Psoas muscle (tissue), 8 donors: Measurements from ENCODE around the gene AVPI1. TPM values are rescaled to one million over a fixed set of nuclear protein-coding genes. Genes with fewer than 3 reads are reported as not detected.
"Not testable (repeated sequence)": the region's sequence is repeated elsewhere in the genome, so short reads cannot be mapped to it uniquely, and the experiment has no call there.

Source experiments
- ATAC-seq, 4 donors: fragments of 200-7000 bp; cut with Tn5 transposase; one replicate each; pipeline ENCODE4 v1.9.1; 2020; ENCODE audit warnings: moderate library complexity in 3 of 4, mild to moderate bottlenecking in 2 of 4
- DNase-seq, 2 donors: peaks; one replicate each; pipeline ENCODE4 v3.0.0-alpha.2; 2020
- H3K27ac ChIP-seq: fragments of 200-600 bp; one replicate; pipeline ENCODE4 v1.8.0; 2022
- H3K27me3 ChIP-seq, 3 donors: fragments of 200-600 bp in 1 of 3; one replicate each; pipeline versions ENCODE4 v1.6.1 to v1.8.0; 2013 to 2022; ENCODE audit warnings: low read length in 2 of 3, mild to moderate bottlenecking in 2 of 3, moderate library complexity in 1 of 3; ENCODE audit not compliant: insufficient read depth in 3 of 3
- H3K36me3 ChIP-seq, 2 donors: fragments of 200-600 bp in 1 of 2; one replicate each; pipeline versions ENCODE4 v1.6.1 to v1.8.0; 2013 to 2022; ENCODE audit warnings: low read depth in 1 of 2, mild to moderate bottlenecking in 1 of 2, moderate library complexity in 1 of 2; ENCODE audit not compliant: insufficient read depth in 1 of 2
- H3K4me1 ChIP-seq: fragments of 200-600 bp; one replicate; pipeline ENCODE4 v1.8.0; 2022
- H3K4me3 ChIP-seq: fragments of 200-600 bp; one replicate; pipeline ENCODE4 v1.8.0; 2022; ENCODE audit warnings: mild to moderate bottlenecking
- H3K9me3 ChIP-seq: fragments of 200-600 bp; one replicate; pipeline ENCODE4 v1.8.0; 2022
- WGBS, 3 donors: extraction: QIAGEN DNeasy Blood & Tissue Kit; methylation state at CpG; one replicate each; pipeline versions ENCODE4 v1.1.6 to v1.1.7; 2013; 5-methylcytosine and 5-hydroxymethylcytosine counted together
- intact Hi-C, 2 donors: fragments of 100-400 bp; cut with DNase I; formaldehyde crosslinking; loops; one replicate each; pipeline versions ENCODE4 v1.11.0 to v1.14.2; 2022
- polyA plus RNA-seq, 3 donors: library from polyadenylated mRNA; stranded (reverse); fragments of 200-250 nt; gene quantifications; one replicate each; pipeline ENCODE4 v1.2.3, GENCODE V29; 2013
- total RNA-seq, 4 donors: library from RNA; stranded (reverse); fragmentation: NEBNext Ultra II Directional in 2 of 4; extraction: Animal tissue kit (Norgen Biotek cat#: 25700) in 2 of 4; gene quantifications; one replicate each; pipeline versions ENCODE4 v1.2.1 to v1.2.4, GENCODE V29; 2021 to 2023
- TF ChIP-seq, protein P1 (sequence below): fragments of 200-600 bp; IDR thresholded peaks from one replicate; pipeline ENCODE4 v1.8.0; 2022; ENCODE audit warnings: antibody characterized with exemption
- donor health status: healthy with polysubstance abuse.
- donor health status: DM: no; HTN: no; CAD: no; lungs with moderate emphysema.
- donor health status: Bipolar disorder and iron deficiency.
- donor health status: healthy.
- donor health status: DM: yes; HTN: yes; CAD: no.
- donor health status: DM: no; HTN: no; CAD: no.
- donor health status: DM: no; HTN: no; CAD: no.
- donor health status: DM: yes; HTN: yes; CAD: no.

The AVPI1 gene
- total and polyA plus RNA-seq, 7 donors = 3.6 to 56.9 (median 5.6) TPM

DNA sequence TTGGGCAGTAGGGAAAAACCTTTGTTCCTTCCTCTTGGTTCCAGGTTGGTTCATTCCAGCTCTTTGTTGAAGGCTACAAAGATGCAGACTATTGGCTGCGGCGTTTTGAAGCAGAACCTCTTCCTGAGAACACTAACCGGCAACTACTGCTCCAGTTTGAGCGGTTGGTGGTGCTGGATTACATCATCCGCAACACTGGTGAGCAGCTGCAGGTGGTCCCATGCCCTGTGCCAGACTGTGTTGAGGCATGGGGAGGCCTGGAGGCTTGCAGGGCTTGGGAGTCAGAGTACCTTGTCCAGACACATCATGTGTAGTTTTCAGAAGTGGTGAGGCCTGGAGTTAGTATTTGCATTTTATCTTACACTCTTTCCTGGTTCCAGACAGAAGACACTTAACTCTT is 30.3 kb downstream of the AVPI1 start:
- Histone ChIP-seq H3K27me3 (no peaks in the 10 kb centered on the region), H3K27ac (no peak overlapping the region), H3K4me1 (no peaks in the 10 kb centered on the region), H3K9me3 (no peaks in the 10 kb centered on the region), H3K36me3 (peaks cover 13 to 81% of the 10 kb centered on the region in 2 donors), H3K4me3 (no peak overlapping the region)
- TF ChIP-seq, protein P1, sequence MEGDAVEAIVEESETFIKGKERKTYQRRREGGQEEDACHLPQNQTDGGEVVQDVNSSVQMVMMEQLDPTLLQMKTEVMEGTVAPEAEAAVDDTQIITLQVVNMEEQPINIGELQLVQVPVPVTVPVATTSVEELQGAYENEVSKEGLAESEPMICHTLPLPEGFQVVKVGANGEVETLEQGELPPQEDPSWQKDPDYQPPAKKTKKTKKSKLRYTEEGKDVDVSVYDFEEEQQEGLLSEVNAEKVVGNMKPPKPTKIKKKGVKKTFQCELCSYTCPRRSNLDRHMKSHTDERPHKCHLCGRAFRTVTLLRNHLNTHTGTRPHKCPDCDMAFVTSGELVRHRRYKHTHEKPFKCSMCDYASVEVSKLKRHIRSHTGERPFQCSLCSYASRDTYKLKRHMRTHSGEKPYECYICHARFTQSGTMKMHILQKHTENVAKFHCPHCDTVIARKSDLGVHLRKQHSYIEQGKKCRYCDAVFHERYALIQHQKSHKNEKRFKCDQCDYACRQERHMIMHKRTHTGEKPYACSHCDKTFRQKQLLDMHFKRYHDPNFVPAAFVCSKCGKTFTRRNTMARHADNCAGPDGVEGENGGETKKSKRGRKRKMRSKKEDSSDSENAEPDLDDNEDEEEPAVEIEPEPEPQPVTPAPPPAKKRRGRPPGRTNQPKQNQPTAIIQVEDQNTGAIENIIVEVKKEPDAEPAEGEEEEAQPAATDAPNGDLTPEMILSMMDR = no peak
- intact Hi-C loops = no loop called here
- no peak for DNase-seq
- ATAC-seq = no peak
- 72 to 89% (median 77%) methylated on average over 5 of the region's 5 CpGs for whole genome bisulfite sequencing, 3 donors

DNA sequence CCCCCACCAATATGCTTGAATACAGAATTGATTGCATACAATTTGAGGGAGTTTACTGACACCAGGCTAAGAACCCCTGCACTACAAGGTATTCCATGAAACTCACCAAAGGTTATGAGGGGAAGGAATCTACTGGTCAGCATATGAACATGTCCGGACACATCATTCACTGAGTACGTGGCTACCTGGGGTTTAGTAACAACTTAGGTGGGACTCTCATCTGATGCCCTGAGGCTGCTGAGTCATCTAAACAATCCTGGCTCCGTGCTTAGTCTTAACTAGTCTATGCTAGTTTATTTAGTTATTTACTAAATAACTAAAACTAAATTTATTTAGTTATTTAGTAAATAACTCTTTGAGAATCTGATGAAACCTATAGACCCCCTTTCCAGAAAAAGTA is 35.3 kb downstream of the AVPI1 start:
- ATAC-seq = no peak
- 94 to 96% (median 95%) methylated on average over 3 of the region's 3 CpGs for WGBS, 3 donors
- H3K4me1 ChIP-seq = peaks cover 28% of the 10 kb centered on the region
- H3K9me3 ChIP-seq = no peaks in the 10 kb centered on the region
- no peak overlapping the region for H3K4me3 ChIP-seq
- no peak overlapping the region for H3K27ac ChIP-seq
- H3K36me3 ChIP-seq = peaks cover 17 to 64% of the 10 kb centered on the region in 2 donors
- intact Hi-C loops = no loop called here
- DNase-seq = no peak
- no peaks in the 10 kb centered on the region for H3K27me3 ChIP-seq
- TF ChIP-seq, protein P1 = no peak

DNA sequence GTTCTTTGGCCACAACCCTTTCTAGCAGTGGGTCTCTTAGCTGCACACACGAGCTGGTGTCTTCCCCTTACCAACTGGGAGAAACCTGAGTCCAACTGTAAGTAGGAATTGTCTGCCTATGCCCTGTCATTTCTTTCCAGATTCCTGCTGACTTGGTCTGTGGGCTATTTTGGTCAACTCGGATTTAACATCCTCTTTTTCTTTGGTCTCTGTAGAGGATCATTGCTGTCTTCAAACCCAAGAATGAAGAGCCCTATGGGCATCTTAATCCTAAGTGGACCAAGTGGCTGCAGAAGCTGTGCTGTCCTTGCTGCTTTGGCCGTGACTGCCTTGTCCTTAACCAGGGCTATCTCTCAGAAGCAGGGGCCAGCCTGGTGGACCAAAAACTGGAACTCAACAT is 36.3 kb downstream of the AVPI1 start:
- Histone ChIP-seq H3K9me3 (no peaks in the 10 kb centered on the region), H3K4me3 (no peak overlapping the region), H3K27me3 (no peaks in the 10 kb centered on the region), H3K4me1 (peaks cover 28% of the 10 kb centered on the region), H3K27ac (no peak overlapping the region), H3K36me3 (peaks cover 14 to 64% of the 10 kb centered on the region in 2 donors)
- whole genome bisulfite sequencing, 3 donors = 87 to 92% (median 89%) methylated on average over 3 of the region's 3 CpGs
- DNase-seq = no peak
- intact Hi-C loops = no loop called here
- ATAC-seq = no peak
- TF ChIP-seq, protein P1 = no peak

DNA sequence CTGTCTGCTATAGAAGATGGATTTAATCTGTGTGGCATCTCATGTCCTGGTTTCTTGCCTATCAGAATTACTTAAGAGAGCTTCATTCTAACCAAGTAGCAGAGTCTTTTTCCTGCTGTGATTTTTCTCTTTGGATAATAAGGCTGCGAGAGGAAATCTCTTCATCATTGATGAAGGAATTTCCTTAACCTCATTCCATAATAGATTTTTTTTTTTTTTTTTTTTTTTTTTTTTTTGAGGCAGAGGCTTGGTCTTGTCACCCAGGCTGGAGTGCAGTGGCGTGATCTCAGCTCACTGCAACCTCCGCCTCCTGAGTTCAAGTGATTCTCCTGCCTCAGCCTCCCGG is 37.7 kb downstream of the AVPI1 start:
- WGBS, 3 donors = 94 to 96% (median 96%) methylated on average over 3 to 4 of the region's 4 CpGs
- H3K27me3 ChIP-seq, ATAC-seq, H3K9me3 ChIP-seq, H3K4me3 ChIP-seq, intact Hi-C loops, DNase-seq: not testable (repeated sequence)
- peaks cover 28% of the 10 kb centered on the region for H3K4me1 ChIP-seq
- H3K36me3 ChIP-seq = peaks cover 14 to 65% of the 10 kb centered on the region in 2 donors
- H3K27ac ChIP-seq = peak overlapping the region; percentile 67

DNA sequence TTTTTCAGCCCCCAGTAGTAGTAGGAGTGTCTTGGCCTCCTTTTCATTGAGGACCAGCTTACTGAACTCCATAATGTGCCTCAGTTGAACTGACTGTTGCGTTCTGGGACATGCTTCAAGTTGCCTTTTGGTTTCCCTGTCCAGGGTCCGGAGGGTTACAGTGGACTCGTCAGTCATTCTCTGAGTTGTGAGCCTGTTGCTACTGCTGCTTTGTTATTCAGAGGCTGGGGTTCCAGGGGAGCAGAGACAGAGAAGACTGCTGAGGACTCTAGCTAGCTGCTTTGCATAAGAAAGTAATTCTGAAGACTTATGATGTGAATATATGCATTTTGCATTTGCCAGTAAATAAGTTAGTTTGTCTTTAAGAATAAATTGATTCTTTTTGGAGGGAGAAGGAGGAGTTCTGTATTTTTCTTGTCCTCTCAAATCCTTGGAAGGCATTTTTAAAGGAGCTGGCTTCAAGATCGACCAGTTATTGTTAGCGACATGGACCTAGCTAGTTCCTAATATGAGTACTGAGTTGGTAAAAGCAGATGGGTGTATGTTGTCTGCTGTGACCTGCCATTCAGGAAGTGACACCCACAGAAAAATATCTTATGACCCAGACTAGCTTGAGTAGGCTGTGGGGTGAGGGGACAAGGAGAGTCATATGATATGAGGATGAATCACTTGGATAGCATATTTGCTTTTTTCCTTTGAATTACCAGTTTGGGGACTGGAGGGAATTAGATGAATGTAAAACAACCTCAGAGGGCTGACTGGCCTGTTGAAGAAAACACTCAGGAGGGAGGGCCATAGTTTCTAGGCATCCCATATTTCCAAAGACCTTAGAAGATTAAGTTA is 38.3 kb downstream of the AVPI1 start:
- Histone ChIP-seq H3K4me1 (peaks cover 28% of the 10 kb centered on the region), H3K36me3 (peaks cover 14 to 65% of the 10 kb centered on the region in 2 donors), H3K4me3 (no peak overlapping the region), H3K27ac (peak overlapping the region; percentile 67), H3K27me3 (no peaks in the 10 kb centered on the region), H3K9me3 (no peaks in the 10 kb centered on the region)
- intact Hi-C loops = no loop called here
- TF ChIP-seq, protein P1 = no peak
- DNase-seq (no peak), ATAC-seq (peak; percentile 78 to 85 (median 82))
- WGBS, 3 donors = 72 to 78% (median 73%) methylated on average over 5 of the region's 5 CpGs
